Mesenchymal stem cell (in vitro differentiated cells and primary cell): ENCODE results near the gene TADA1.

Source experiments
- DNase-seq: peaks from one replicate; pipeline ENCODE4 v3.0.0-alpha.2; 2013
- H2AFZ ChIP-seq: one replicate; pipeline ENCODE4 v1.6.1; 2013; ENCODE audit warnings: low read depth, mild to moderate bottlenecking, control low read depth, inconsistent platforms, low read length, moderate library complexity
- H2AK5ac ChIP-seq: 2 replicates; pipeline ENCODE4 v1.6.1; 2013; ENCODE audit warnings: low read length, moderate library complexity, mild to moderate bottlenecking, inconsistent platforms; ENCODE audit not compliant: severe bottlenecking
- H2BK120ac ChIP-seq: one replicate; pipeline ENCODE4 v1.6.1; 2013; ENCODE audit warnings: low read depth, mild to moderate bottlenecking, inconsistent platforms, low read length, moderate library complexity
- H2BK12ac ChIP-seq, 2 experiments: one replicate each; pipeline ENCODE4 v1.6.1; 2013; ENCODE audit warnings: inconsistent platforms in 2 of 2, low read length in 2 of 2, mild to moderate bottlenecking in 2 of 2, moderate library complexity in 2 of 2, control low read depth in 1 of 2
- H2BK15ac ChIP-seq: one replicate; pipeline ENCODE4 v1.6.1; 2013; ENCODE audit warnings: mild to moderate bottlenecking, low read depth, inconsistent platforms; ENCODE audit not compliant: poor library complexity, severe bottlenecking
- H2BK5ac ChIP-seq: 2 replicates; pipeline ENCODE4 v1.6.1; 2013; ENCODE audit warnings: low read depth, mild to moderate bottlenecking, low read length, control low read depth, inconsistent platforms; ENCODE audit not compliant: poor library complexity, severe bottlenecking
- H3K14ac ChIP-seq, 2 experiments: one replicate each; pipeline ENCODE4 v1.6.1; 2013; ENCODE audit warnings: inconsistent platforms in 2 of 2, low read length in 2 of 2, control low read depth in 1 of 2, mild to moderate bottlenecking in 1 of 2, moderate library complexity in 1 of 2
- H3K18ac ChIP-seq, 2 experiments: one replicate each; pipeline ENCODE4 v1.6.1; 2013; ENCODE audit warnings: inconsistent platforms in 2 of 2, low read length in 2 of 2, control low read depth in 1 of 2, low read depth in 1 of 2, mild to moderate bottlenecking in 1 of 2
- H3K23ac ChIP-seq, 2 experiments: one replicate each; pipeline ENCODE4 v1.6.1; 2013; ENCODE audit warnings: inconsistent platforms in 2 of 2, low read length in 2 of 2, mild to moderate bottlenecking in 2 of 2, moderate library complexity in 2 of 2, control low read depth in 1 of 2
- H3K27ac ChIP-seq: 2 replicates; pipeline ENCODE4 v1.5.1; 2013; ENCODE audit warnings: mild to moderate bottlenecking, moderate library complexity, low read length, control low read depth, inconsistent platforms; ENCODE audit not compliant: poor library complexity, severe bottlenecking
- H3K27me3 ChIP-seq, 2 experiments: 2 replicates each; pipeline versions ENCODE4 v1.6.1 to v1.7.0; 2013; ENCODE audit warnings: low read length in 2 of 2, mild to moderate bottlenecking in 2 of 2, moderate library complexity in 2 of 2, control low read depth in 1 of 2, inconsistent platforms in 1 of 2; ENCODE audit not compliant: control insufficient read depth in 1 of 2, insufficient read depth in 1 of 2
- H3K36me3 ChIP-seq, 2 experiments: 2 replicates each; pipeline versions ENCODE4 v1.6.1 to v1.7.0; 2013; ENCODE audit warnings: low read length in 2 of 2, control low read depth in 1 of 2, inconsistent platforms in 1 of 2, low read depth in 1 of 2, mild to moderate bottlenecking in 1 of 2; ENCODE audit not compliant: insufficient read depth in 2 of 2, control insufficient read depth in 1 of 2
- H3K4ac ChIP-seq, 2 experiments: one replicate each; pipeline ENCODE4 v1.6.1; 2013; ENCODE audit warnings: inconsistent platforms in 2 of 2, low read length in 2 of 2, mild to moderate bottlenecking in 2 of 2, moderate library complexity in 2 of 2, control low read depth in 1 of 2, low read depth in 1 of 2
- H3K4me1 ChIP-seq: 2 replicates; pipeline ENCODE4 v1.6.1; 2013; ENCODE audit warnings: low read depth, low read length, control low read depth; ENCODE audit not compliant: control insufficient read depth, insufficient read depth
- H3K4me2 ChIP-seq: 2 replicates; pipeline ENCODE4 v1.6.1; 2013; ENCODE audit warnings: low read length, mild to moderate bottlenecking, inconsistent platforms; ENCODE audit not compliant: poor library complexity, severe bottlenecking
- H3K4me3 ChIP-seq, 2 experiments: 2 replicates each; pipeline versions ENCODE4 v1.5.1 to v1.7.0; 2013; ENCODE audit warnings: low read length in 2 of 2, mild to moderate bottlenecking in 2 of 2, control low read depth in 1 of 2, low read depth in 1 of 2; ENCODE audit not compliant: insufficient read depth in 1 of 2
- H3K79me1 ChIP-seq: replicated peaks from 2 replicates; pipeline ENCODE4 v1.6.1; 2013; ENCODE audit warnings: mild to moderate bottlenecking, control low read depth, low read length, inconsistent platforms; ENCODE audit not compliant: poor library complexity, severe bottlenecking
- H3K9ac ChIP-seq: 2 replicates; pipeline ENCODE4 v1.7.0; 2013; ENCODE audit warnings: mild to moderate bottlenecking, low read length, moderate library complexity
- H3K9me3 ChIP-seq: 2 replicates; pipeline ENCODE4 v1.7.0; 2013; ENCODE audit warnings: mild to moderate bottlenecking, low read length; ENCODE audit not compliant: control insufficient read depth
- H4K8ac ChIP-seq: one replicate; pipeline ENCODE4 v1.6.1; 2013; ENCODE audit warnings: inconsistent platforms, mild to moderate bottlenecking, low read length, moderate library complexity
- H4K91ac ChIP-seq: one replicate; pipeline ENCODE4 v1.6.1; 2013; ENCODE audit warnings: mild to moderate bottlenecking, low read length, inconsistent platforms
- WGBS: methylation state at CpG from one replicate; pipeline ENCODE4 v1.1.7; 2013; ENCODE audit warnings: mixed read lengths; 5-methylcytosine and 5-hydroxymethylcytosine counted together

The TADA1 gene

DNA sequence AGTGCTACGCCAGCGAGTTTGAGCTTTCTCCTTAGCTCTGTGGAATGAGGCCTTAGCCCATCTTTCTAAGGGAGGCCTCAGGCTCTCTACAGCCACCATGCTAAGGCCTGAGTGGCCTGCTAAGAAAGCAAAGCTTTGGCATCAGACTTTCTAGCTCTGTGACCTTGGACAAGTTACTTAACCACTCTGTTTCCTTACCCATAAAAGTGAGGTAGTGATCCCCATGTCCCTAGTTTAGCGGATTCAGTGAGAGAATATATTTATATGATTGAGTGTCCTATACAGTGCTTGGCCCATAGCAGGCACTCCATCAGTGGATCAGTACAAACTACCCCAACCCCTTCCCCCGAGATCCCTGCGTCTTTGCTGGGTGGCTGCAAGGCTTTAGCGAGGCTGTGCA lies 32.7 kb downstream of the TADA1 start:
- H3K9ac ChIP-seq: no peak overlapping the region
- no peak overlapping the region for H3K4me2 ChIP-seq
- no peak for DNase-seq
- no peaks in the 10 kb centered on the region for H3K9me3 ChIP-seq
- no peak overlapping the region for H2BK15ac ChIP-seq
- no peak overlapping the region for H3K14ac ChIP-seq
- H3K36me3 ChIP-seq: peaks cover 57 to 75% of the 10 kb centered on the region in 2 experiments
- no peak overlapping the region for H3K18ac ChIP-seq
- H4K91ac ChIP-seq: no peak overlapping the region
- H3K23ac ChIP-seq: no peak overlapping the region
- H3K79me1 ChIP-seq: peaks cover 39% of the 10 kb centered on the region
- no peak overlapping the region for H3K27ac ChIP-seq
- H2BK120ac ChIP-seq: no peak overlapping the region
- no peak overlapping the region for H2AK5ac ChIP-seq
- H3K4me1 ChIP-seq: peaks cover 29% of the 10 kb centered on the region
- H3K4ac ChIP-seq: no peak overlapping the region
- WGBS: 94% methylated on average over 5 of the region's 6 CpGs
- no peak overlapping the region for H4K8ac ChIP-seq
- no peak overlapping the region for H2AFZ ChIP-seq
- no peak overlapping the region for H2BK5ac ChIP-seq
- no peaks in the 10 kb centered on the region for H3K27me3 ChIP-seq
- no peak overlapping the region for H3K4me3 ChIP-seq
- no peak overlapping the region for H2BK12ac ChIP-seq

GRCh38 chr1:166840309-166841274 lies 35.5 kb downstream of the TADA1 start:
- peak overlapping the region; percentile 80 for H3K9ac ChIP-seq
- no peak overlapping the region for H3K14ac ChIP-seq
- H2BK12ac ChIP-seq: peak overlapping the region in 1 of 2 experiments; percentile 38
- H3K4me1 ChIP-seq: peaks cover 29% of the 10 kb centered on the region
- no peak overlapping the region for H2AK5ac ChIP-seq
- no peak overlapping the region for H4K8ac ChIP-seq
- no peak overlapping the region for H2BK15ac ChIP-seq
- no peak overlapping the region for H2BK5ac ChIP-seq
- H3K36me3 ChIP-seq: peaks cover 38 to 48% of the 10 kb centered on the region in 2 experiments
- no peak overlapping the region for H3K23ac ChIP-seq
- peak overlapping the region; percentile 74 for H3K4me2 ChIP-seq
- peaks cover 32% of the 10 kb centered on the region for H3K79me1 ChIP-seq
- 42% methylated on average over 15 of the region's 16 CpGs for WGBS
- H3K4ac ChIP-seq: peak overlapping the region in 1 of 2 experiments; percentile 88
- H3K18ac ChIP-seq: peak overlapping the region; percentile 38 to 53
- peak; percentile 68 for DNase-seq
- H3K4me3 ChIP-seq: peak overlapping the region; percentile 69 to 82
- no peak overlapping the region for H4K91ac ChIP-seq
- peak overlapping the region; percentile 45 for H3K27ac ChIP-seq
- no peak overlapping the region for H2AFZ ChIP-seq
- no peaks in the 10 kb centered on the region for H3K9me3 ChIP-seq
- no peaks in the 10 kb centered on the region for H3K27me3 ChIP-seq
- H2BK120ac ChIP-seq: no peak overlapping the region

- Histone ChIP-seq H2AK5ac (no peak overlapping the region), H2BK5ac (no peak overlapping the region), H3K23ac (no peak overlapping the region), H2BK120ac (peak overlapping the region; percentile 68), H3K9me3 (no peaks in the 10 kb centered on the region), H3K4me3 (peak overlapping the region; percentile 69 to 82), H3K18ac (peak overlapping the region; percentile 14 to 71), H3K4ac (peak overlapping the region in 1 of 2 experiments; percentile 88), H3K4me2 (peak overlapping the region; percentile 74), H2BK12ac (no peak overlapping the region), H3K36me3 (peaks cover 31 to 40% of the 10 kb centered on the region in 2 experiments), H2AFZ (no peak overlapping the region), H3K27me3 (peaks cover 0 to 4% of the 10 kb centered on the region in 2 experiments), H4K91ac (no peak overlapping the region), H2BK15ac (no peak overlapping the region), H4K8ac (no peak overlapping the region), H3K9ac (peak overlapping the region; percentile 88), H3K14ac (no peak overlapping the region), H3K79me1 (peaks cover 30% of the 10 kb centered on the region), H3K4me1 (peaks cover 28% of the 10 kb centered on the region), H3K27ac (peak overlapping the region; percentile 45)
- peak; percentile 43 for DNase-seq
- 2% methylated on average over 48 of the region's 82 CpGs for WGBS
These were observed 36.3 kb downstream of the TADA1 start for GRCh38 chr1:166839600-166840308.
